WTC11 (cell line): ENCODE results near the gene GNPDA1.

Experiments used
- ATF1 ChIP-seq: sonication (generic); formaldehyde crosslinking; IDR thresholded peaks from 2 replicates; pipeline ENCODE4 v1.8.1; 2023; ENCODE audit warnings: mild to moderate bottlenecking, moderate library complexity, missing genetic modification reagents
- CREM ChIP-seq: sonication (generic); formaldehyde crosslinking; IDR thresholded peaks from 2 replicates; pipeline ENCODE4 v1.8.1; 2022; ENCODE audit warnings: mild to moderate bottlenecking, missing genetic modification reagents, moderate library complexity
- ETV6 ChIP-seq: sonication (generic); formaldehyde crosslinking; IDR thresholded peaks from 2 replicates; pipeline ENCODE4 v1.8.1; 2022; ENCODE audit warnings: mild to moderate bottlenecking, missing genetic modification reagents
- GABPB1 ChIP-seq: sonication (generic); formaldehyde crosslinking; IDR thresholded peaks from 2 replicates; pipeline ENCODE4 v1.8.1; 2023; ENCODE audit warnings: mild to moderate bottlenecking, missing genetic modification reagents
- KAT7 ChIP-seq: sonication (generic); formaldehyde crosslinking; IDR thresholded peaks from 2 replicates; pipeline ENCODE4 v1.8.1; 2023; ENCODE audit warnings: missing genetic modification reagents, mild to moderate bottlenecking, borderline replicate concordance
- NR2C2 ChIP-seq: sonication (generic); formaldehyde crosslinking; IDR thresholded peaks from 2 replicates; pipeline ENCODE4 v1.8.0; 2022; ENCODE audit warnings: mild to moderate bottlenecking, missing genetic modification reagents
- TF ChIP-seq, protein P1 (sequence below): fragments of 200-600 bp; IDR thresholded peaks from 2 replicates; pipeline ENCODE4 v1.8.0; 2022; ENCODE audit warnings: antibody characterized with exemption
- TF ChIP-seq, protein P2 (sequence below): sonication (generic); formaldehyde crosslinking; conservative IDR thresholded peaks from 2 replicates; pipeline ENCODE4 v1.8.1; 2023; ENCODE audit warnings: mild to moderate bottlenecking, low read depth, missing genetic modification reagents, moderate library complexity
- TF ChIP-seq, protein P3 (sequence below): sonication (generic); formaldehyde crosslinking; IDR thresholded peaks from 2 replicates; pipeline ENCODE4 v1.8.1; 2023; ENCODE audit warnings: mild to moderate bottlenecking, missing genetic modification reagents, moderate library complexity

- TF ChIP-seq, protein P1, sequence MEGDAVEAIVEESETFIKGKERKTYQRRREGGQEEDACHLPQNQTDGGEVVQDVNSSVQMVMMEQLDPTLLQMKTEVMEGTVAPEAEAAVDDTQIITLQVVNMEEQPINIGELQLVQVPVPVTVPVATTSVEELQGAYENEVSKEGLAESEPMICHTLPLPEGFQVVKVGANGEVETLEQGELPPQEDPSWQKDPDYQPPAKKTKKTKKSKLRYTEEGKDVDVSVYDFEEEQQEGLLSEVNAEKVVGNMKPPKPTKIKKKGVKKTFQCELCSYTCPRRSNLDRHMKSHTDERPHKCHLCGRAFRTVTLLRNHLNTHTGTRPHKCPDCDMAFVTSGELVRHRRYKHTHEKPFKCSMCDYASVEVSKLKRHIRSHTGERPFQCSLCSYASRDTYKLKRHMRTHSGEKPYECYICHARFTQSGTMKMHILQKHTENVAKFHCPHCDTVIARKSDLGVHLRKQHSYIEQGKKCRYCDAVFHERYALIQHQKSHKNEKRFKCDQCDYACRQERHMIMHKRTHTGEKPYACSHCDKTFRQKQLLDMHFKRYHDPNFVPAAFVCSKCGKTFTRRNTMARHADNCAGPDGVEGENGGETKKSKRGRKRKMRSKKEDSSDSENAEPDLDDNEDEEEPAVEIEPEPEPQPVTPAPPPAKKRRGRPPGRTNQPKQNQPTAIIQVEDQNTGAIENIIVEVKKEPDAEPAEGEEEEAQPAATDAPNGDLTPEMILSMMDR: no peak
- no peak for TF ChIP-seq ATF1
- TF ChIP-seq KAT7 (CRISPR knock-in tag): no peak
- TF ChIP-seq ETV6: no peak
- no peak for TF ChIP-seq CREM (CRISPR knock-in tag)
- TF ChIP-seq NR2C2 (CRISPR knock-in tag): no peak
- TF ChIP-seq, protein P2, sequence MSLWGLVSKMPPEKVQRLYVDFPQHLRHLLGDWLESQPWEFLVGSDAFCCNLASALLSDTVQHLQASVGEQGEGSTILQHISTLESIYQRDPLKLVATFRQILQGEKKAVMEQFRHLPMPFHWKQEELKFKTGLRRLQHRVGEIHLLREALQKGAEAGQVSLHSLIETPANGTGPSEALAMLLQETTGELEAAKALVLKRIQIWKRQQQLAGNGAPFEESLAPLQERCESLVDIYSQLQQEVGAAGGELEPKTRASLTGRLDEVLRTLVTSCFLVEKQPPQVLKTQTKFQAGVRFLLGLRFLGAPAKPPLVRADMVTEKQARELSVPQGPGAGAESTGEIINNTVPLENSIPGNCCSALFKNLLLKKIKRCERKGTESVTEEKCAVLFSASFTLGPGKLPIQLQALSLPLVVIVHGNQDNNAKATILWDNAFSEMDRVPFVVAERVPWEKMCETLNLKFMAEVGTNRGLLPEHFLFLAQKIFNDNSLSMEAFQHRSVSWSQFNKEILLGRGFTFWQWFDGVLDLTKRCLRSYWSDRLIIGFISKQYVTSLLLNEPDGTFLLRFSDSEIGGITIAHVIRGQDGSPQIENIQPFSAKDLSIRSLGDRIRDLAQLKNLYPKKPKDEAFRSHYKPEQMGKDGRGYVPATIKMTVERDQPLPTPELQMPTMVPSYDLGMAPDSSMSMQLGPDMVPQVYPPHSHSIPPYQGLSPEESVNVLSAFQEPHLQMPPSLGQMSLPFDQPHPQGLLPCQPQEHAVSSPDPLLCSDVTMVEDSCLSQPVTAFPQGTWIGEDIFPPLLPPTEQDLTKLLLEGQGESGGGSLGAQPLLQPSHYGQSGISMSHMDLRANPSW: no peak
- TF ChIP-seq GABPB1 (CRISPR knock-in tag): no peak
- TF ChIP-seq, protein P3, sequence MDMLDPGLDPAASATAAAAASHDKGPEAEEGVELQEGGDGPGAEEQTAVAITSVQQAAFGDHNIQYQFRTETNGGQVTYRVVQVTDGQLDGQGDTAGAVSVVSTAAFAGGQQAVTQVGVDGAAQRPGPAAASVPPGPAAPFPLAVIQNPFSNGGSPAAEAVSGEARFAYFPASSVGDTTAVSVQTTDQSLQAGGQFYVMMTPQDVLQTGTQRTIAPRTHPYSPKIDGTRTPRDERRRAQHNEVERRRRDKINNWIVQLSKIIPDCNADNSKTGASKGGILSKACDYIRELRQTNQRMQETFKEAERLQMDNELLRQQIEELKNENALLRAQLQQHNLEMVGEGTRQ (CRISPR knock-in tag): no peak
Observed at GRCh38 chr5:142007237-142007544, 5.6 kb downstream of the GNPDA1 start.
